Esophagus squamous epithelium (tissue), 5 donors: ENCODE measurements around the gene PCK1. TPM values are rescaled to one million over a fixed set of nuclear protein-coding genes. Genes with fewer than 3 reads are reported as not detected.

Source experiments
- DNase-seq: peaks from one replicate; lab custom pipeline; 2025; lab: John Stamatoyannopoulos, UW
- H3K27ac ChIP-seq, 4 donors: fragments of 200-600 bp; sonication (generic); one replicate each; pipeline ENCODE4 v1.5.1; 2016 to 2019; ENCODE audit warnings: mild to moderate bottlenecking in 1 of 4
- H3K27me3 ChIP-seq, 4 donors: fragments of 200-600 bp; sonication (generic); 1 replicate in 3 of 4; 2 replicates in 1 of 4; pipeline versions ENCODE4 v1.5.1 to v1.6.0; 2017 to 2021; ENCODE audit warnings: antibody characterized with exemption in 1 of 4
- H3K36me3 ChIP-seq, 3 donors: fragments of 200-600 bp; sonication (generic); one replicate each; pipeline ENCODE4 v1.5.1; 2016 to 2019
- H3K4me1 ChIP-seq, 3 donors: fragments of 200-600 bp; sonication (generic); one replicate each; pipeline ENCODE4 v1.5.1; 2017 to 2019
- H3K4me3 ChIP-seq, 4 donors: fragments of 200-600 bp; sonication (generic); 1 replicate in 3 of 4; 2 replicates in 1 of 4; pipeline ENCODE4 v1.5.1; 2016 to 2019; ENCODE audit warnings: mild to moderate bottlenecking in 2 of 4, moderate library complexity in 1 of 4
- H3K9me3 ChIP-seq, 3 donors: fragments of 200-600 bp; sonication (generic); one replicate each; pipeline ENCODE4 v1.5.1; 2016 to 2019
- CTCF ChIP-seq, 6 experiments: fragments of 450-650 bp in 4 of 6; fragments of 200-600 bp in 2 of 6; sonication (generic) in 2 of 6; IDR thresholded peaks; one replicate each; pipeline ENCODE4 v1.5.1; 2016 to 2019; ENCODE audit warnings: antibody characterized with exemption in 6 of 6, mild to moderate bottlenecking in 4 of 6, moderate library complexity in 4 of 6
- POLR2A ChIP-seq, 4 donors: fragments of 450-650 bp; IDR thresholded peaks; one replicate each; pipeline ENCODE4 v1.6.1; 2017; ENCODE audit warnings: antibody characterized with exemption in 4 of 4, mild to moderate bottlenecking in 4 of 4, moderate library complexity in 3 of 4
- WGBS, 2 donors: methylation state at CpG; one replicate each; pipeline ENCODE4 v1.1.5; 2018; 5-methylcytosine and 5-hydroxymethylcytosine counted together
- intact Hi-C: fragments of 100-400 bp; cut with DNase I; formaldehyde crosslinking; loops from one replicate; pipeline ENCODE4 v1.15.0; 2022
- total RNA-seq, 4 donors: library from RNA; depleted of rRNA; stranded (reverse); fragments of >200 nt; gene quantifications; one replicate each; pipeline ENCODE4 v1.1.0, GENCODE V29; 2016
- donor health status: DM: yes; HTN: yes; CAD: no.

Gene PCK1
- total RNA-seq, 4 donors from 2014 or later = 0.38 to 1.4 (median 0.65) TPM

- no peak overlapping the region for H3K27ac ChIP-seq
- TF ChIP-seq POLR2A (IDR thresholded peaks at IDR 0.05) = no peak
- TF ChIP-seq CTCF (IDR thresholded peaks at IDR 0.05) = no peak
- H3K4me1 ChIP-seq = peaks cover 5 to 27% (median 15%) of the 10 kb centered on the region in 3 donors
- WGBS, 2 donors = 66 to 82% methylated on average over 11 to 17 of the region's 17 CpGs
- no peak for DNase-seq
- H3K4me3 ChIP-seq = no peak overlapping the region
- intact Hi-C loops = no loop called here
- no peaks in the 10 kb centered on the region for H3K36me3 ChIP-seq
- peaks cover 0 to 6% (median 0%) of the 10 kb centered on the region in 3 donors for H3K9me3 ChIP-seq
- peaks cover 0 to 6% (median 0%) of the 10 kb centered on the region in 4 donors for H3K27me3 ChIP-seq
These were observed 19.9 kb upstream of the PCK1 start for GRCh38 chr20:57540890-57541580.

- no peak for TF ChIP-seq CTCF (IDR thresholded peaks at IDR 0.05)
- no peak for TF ChIP-seq POLR2A (IDR thresholded peaks at IDR 0.05)
- Histone ChIP-seq H3K27me3 (peaks cover 0 to 1% (median 0%) of the 10 kb centered on the region in 4 donors), H3K4me1 (peaks cover 14 to 54% (median 24%) of the 10 kb centered on the region in 3 donors), H3K27ac (peak overlapping the region in 2 of 4 donors; percentile 84 to 89), H3K4me3 (no peak overlapping the region), H3K9me3 (peaks cover 0 to 2% (median 0%) of the 10 kb centered on the region in 3 donors), H3K36me3 (no peaks in the 10 kb centered on the region)
- 46 to 77% methylated on average over 2 of the region's 2 CpGs for WGBS, 2 donors
- DNase-seq = no peak
- intact Hi-C loops = no loop called here
These were observed 17.2 kb upstream of the PCK1 start for GRCh38 chr20:57543754-57544153.

GRCh38 chr20:57544838-57545564, 15.9 kb upstream of the PCK1 start:
- H3K27me3 ChIP-seq = no peaks in the 10 kb centered on the region
- H3K9me3 ChIP-seq = no peaks in the 10 kb centered on the region
- H3K36me3 ChIP-seq = no peaks in the 10 kb centered on the region
- WGBS, 2 donors = 27 to 30% methylated on average over 12 of the region's 12 CpGs
- no peak for DNase-seq
- TF ChIP-seq POLR2A (IDR thresholded peaks at IDR 0.05) = no peak
- TF ChIP-seq CTCF (IDR thresholded peaks at IDR 0.05) = no peak
- intact Hi-C loops = no loop called here
- H3K27ac ChIP-seq = peak overlapping the region; percentile 52 to 89 (median 69)
- H3K4me1 ChIP-seq = peaks cover 14 to 59% (median 24%) of the 10 kb centered on the region in 3 donors
- H3K4me3 ChIP-seq = no peak overlapping the region

GRCh38 chr20:57545927-57546662, 14.8 kb upstream of the PCK1 start:
- WGBS, 2 donors = 54 to 78% methylated on average over 9 to 10 of the region's 12 CpGs
- DNase-seq = no peak
- H3K36me3 ChIP-seq = no peaks in the 10 kb centered on the region
- intact Hi-C loops = no loop called here
- peak overlapping the region; percentile 52 to 89 (median 69) for H3K27ac ChIP-seq
- H3K4me1 ChIP-seq = peaks cover 14 to 59% (median 24%) of the 10 kb centered on the region in 3 donors
- TF ChIP-seq POLR2A (IDR thresholded peaks at IDR 0.05) = no peak
- no peak for TF ChIP-seq CTCF (IDR thresholded peaks at IDR 0.05)
- H3K27me3 ChIP-seq = no peaks in the 10 kb centered on the region
- no peak overlapping the region for H3K4me3 ChIP-seq
- no peaks in the 10 kb centered on the region for H3K9me3 ChIP-seq
